Activated CD4-positive, alpha-beta T cell treated with anti-CD3 and anti-CD28 coated beads for 36 hours (primary cell): ENCODE results near the gene SMOC2. TPM values are rescaled to one million over a fixed set of nuclear protein-coding genes. Genes with fewer than 3 reads are reported as not detected.

Experiments used
- ATAC-seq: fragments of 200-7000 bp; cut with Tn5 transposase; one replicate; pipeline ENCODE4 v1.10.0; 2021; ENCODE audit warnings: mild to moderate bottlenecking, moderate library complexity
- CTCF ChIA-PET: fragments of 350-600 bp; sonication (Branson Sonifier 250); formaldehyde crosslinking; loops from one replicate; lab custom pipeline; 2021; ENCODE audit warnings: antibody characterized with exemption; lab: Charles Lee
- POLR2A ChIA-PET: fragments of 350-600 bp; sonication (Branson Sonifier 250); formaldehyde crosslinking; loops from one replicate; lab custom pipeline; 2021; ENCODE audit warnings: antibody characterized with exemption, inconsistent platforms; lab: Charles Lee
- DNase-seq: peaks from one replicate; pipeline ENCODE4 v3.0.0-alpha.2; 2020
- H3K27ac Mint-ChIP-seq: one replicate; pipeline ENCODE4 v1.8.0; 2021; ENCODE audit warnings: mixed read lengths
- H3K27me3 Mint-ChIP-seq: one replicate; pipeline ENCODE4 v1.8.0; 2021; ENCODE audit warnings: mixed read lengths
- H3K36me3 Mint-ChIP-seq: one replicate; pipeline ENCODE4 v1.8.0; 2021; ENCODE audit warnings: low read depth, mixed read lengths
- H3K4me1 Mint-ChIP-seq: one replicate; pipeline ENCODE4 v1.8.0; 2021; ENCODE audit warnings: mixed read lengths
- H3K4me3 Mint-ChIP-seq: one replicate; pipeline ENCODE4 v1.8.0; 2021; ENCODE audit warnings: mild to moderate bottlenecking, moderate library complexity, mixed read lengths
- H3K9me3 Mint-ChIP-seq: one replicate; pipeline ENCODE4 v1.8.0; 2021; ENCODE audit warnings: low read depth, mixed read lengths
- intact Hi-C, 2 experiments: fragments of 100-400 bp; cut with DNase I in 1 of 2; cut with micrococcal nuclease in 1 of 2; formaldehyde crosslinking; loops; one replicate each; pipeline versions ENCODE4 v1.14.2 to v1.15.1; 2022 to 2024; cut with DNase I, micrococcal nuclease
- total RNA-seq, 2 experiments: library from RNA; stranded (reverse); gene quantifications; one replicate each; pipeline ENCODE4 v1.2.3, GENCODE V29; 2021

Gene SMOC2
- total RNA-seq, 2 experiments from 2014 or later = not detected

GRCh38 chr6:168647271-168647670, 206.3 kb downstream of the SMOC2 start:
- H3K36me3 Mint-ChIP-seq = no peaks in the 10 kb centered on the region
- POLR2A ChIA-PET = no interaction called here
- intact Hi-C loops = no loop called here
- no peak overlapping the region for H3K4me3 Mint-ChIP-seq
- ATAC-seq (no peak), DNase-seq (no peak)
- H3K27me3 Mint-ChIP-seq = peaks cover 5% of the 10 kb centered on the region
- H3K4me1 Mint-ChIP-seq = no peaks in the 10 kb centered on the region
- H3K9me3 Mint-ChIP-seq = no peaks in the 10 kb centered on the region
- CTCF ChIA-PET = no interaction called here
- no peak overlapping the region for H3K27ac Mint-ChIP-seq

- Mint-ChIP-seq H3K36me3 (no peaks in the 10 kb centered on the region), H3K9me3 (no peaks in the 10 kb centered on the region), H3K4me1 (no peaks in the 10 kb centered on the region), H3K4me3 (no peak overlapping the region), H3K27ac (no peak overlapping the region), H3K27me3 (peaks cover 5% of the 10 kb centered on the region)
- intact Hi-C loops = no loop called here
- ATAC-seq (no peak), DNase-seq (no peak)
- ChIA-PET CTCF (no interaction called here), POLR2A (no interaction called here)
These were observed 207.5 kb downstream of the SMOC2 start for GRCh38 chr6:168648240-168649125.

- no peaks in the 10 kb centered on the region for H3K4me1 Mint-ChIP-seq
- no peaks in the 10 kb centered on the region for H3K9me3 Mint-ChIP-seq
- no peak overlapping the region for H3K4me3 Mint-ChIP-seq
- ATAC-seq (no peak), DNase-seq (no peak)
- H3K27me3 Mint-ChIP-seq = peaks cover 5% of the 10 kb centered on the region
- H3K36me3 Mint-ChIP-seq = no peaks in the 10 kb centered on the region
- intact Hi-C loops = no loop called here
- POLR2A ChIA-PET = no interaction called here
- CTCF ChIA-PET = no interaction called here
- H3K27ac Mint-ChIP-seq = no peak overlapping the region
These were observed 208.2 kb downstream of the SMOC2 start for GRCh38 chr6:168649209-168649608.

GRCh38 chr6:168650671-168651111, 209.7 kb downstream of the SMOC2 start:
- CTCF ChIA-PET = no interaction called here
- ATAC-seq = no peak
- no peaks in the 10 kb centered on the region for H3K4me1 Mint-ChIP-seq
- intact Hi-C loops = no loop called here
- no peak overlapping the region for H3K4me3 Mint-ChIP-seq
- POLR2A ChIA-PET = no interaction called here
- peaks cover 4% of the 10 kb centered on the region for H3K27me3 Mint-ChIP-seq
- DNase-seq = no peak
- no peaks in the 10 kb centered on the region for H3K9me3 Mint-ChIP-seq
- H3K36me3 Mint-ChIP-seq = no peaks in the 10 kb centered on the region
- H3K27ac Mint-ChIP-seq = no peak overlapping the region

- Mint-ChIP-seq H3K27me3 (peaks cover 2% of the 10 kb centered on the region), H3K4me1 (no peaks in the 10 kb centered on the region), H3K9me3 (peaks cover 4% of the 10 kb centered on the region), H3K36me3 (no peaks in the 10 kb centered on the region), H3K27ac (no peak overlapping the region), H3K4me3 (no peak overlapping the region)
- ChIA-PET CTCF (no interaction called here), POLR2A (no interaction called here)
- ATAC-seq (no peak), DNase-seq (no peak)
- intact Hi-C loops = no loop called here
These were observed 214.6 kb downstream of the SMOC2 start for GRCh38 chr6:168655462-168656152.

GRCh38 chr6:168658059-168658458, 217.1 kb downstream of the SMOC2 start:
- ChIA-PET POLR2A (interaction anchor here (0.7 kb wide), 1 partner anchor 58 kb away, joined by 4 read pairs; no protein-coding TSS in a partner anchor), CTCF (interaction anchor here (0.6 kb wide), 1 partner anchor 55 kb away, joined by 4 read pairs; no protein-coding TSS in a partner anchor)
- Mint-ChIP-seq H3K4me3 (no peak overlapping the region), H3K4me1 (no peaks in the 10 kb centered on the region), H3K27me3 (peaks cover 9% of the 10 kb centered on the region), H3K27ac (no peak overlapping the region), H3K9me3 (peaks cover 4% of the 10 kb centered on the region), H3K36me3 (no peaks in the 10 kb centered on the region)
- DNase-seq (no peak), ATAC-seq (no peak)
- intact Hi-C loops = no loop called here

GRCh38 chr6:168660400-168660945, 219.5 kb downstream of the SMOC2 start:
- no peaks in the 10 kb centered on the region for H3K4me1 Mint-ChIP-seq
- no peaks in the 10 kb centered on the region for H3K36me3 Mint-ChIP-seq
- peaks cover 9% of the 10 kb centered on the region for H3K27me3 Mint-ChIP-seq
- H3K4me3 Mint-ChIP-seq = no peak overlapping the region
- DNase-seq (no peak), ATAC-seq (no peak)
- H3K27ac Mint-ChIP-seq = no peak overlapping the region
- intact Hi-C loops = no loop called here
- H3K9me3 Mint-ChIP-seq = peaks cover 4% of the 10 kb centered on the region
- ChIA-PET CTCF (no interaction called here), POLR2A (no interaction called here)

GRCh38 chr6:168662301-168662936, 221.4 kb downstream of the SMOC2 start:
- CTCF ChIA-PET = no interaction called here
- Mint-ChIP-seq H3K27ac (no peak overlapping the region), H3K27me3 (peaks cover 11% of the 10 kb centered on the region), H3K9me3 (peaks cover 4% of the 10 kb centered on the region), H3K4me3 (no peak overlapping the region), H3K36me3 (no peaks in the 10 kb centered on the region), H3K4me1 (no peaks in the 10 kb centered on the region)
- POLR2A ChIA-PET = no interaction called here
- no peak for DNase-seq
- intact Hi-C loops = no loop called here
- no peak for ATAC-seq

GRCh38 chr6:168663041-168663440, 222.1 kb downstream of the SMOC2 start:
- no peak overlapping the region for H3K4me3 Mint-ChIP-seq
- no peaks in the 10 kb centered on the region for H3K4me1 Mint-ChIP-seq
- no peak for DNase-seq
- no peak overlapping the region for H3K27ac Mint-ChIP-seq
- ChIA-PET CTCF (interaction anchor here (0.6 kb wide), 1 partner anchor 1319 kb away, joined by 3 read pairs; no protein-coding TSS in a partner anchor), POLR2A (interaction anchor here (0.6 kb wide), 1 partner anchor 135 kb away, joined by 3 read pairs; no protein-coding TSS in a partner anchor)
- H3K36me3 Mint-ChIP-seq = no peaks in the 10 kb centered on the region
- ATAC-seq = no peak
- peaks cover 11% of the 10 kb centered on the region for H3K27me3 Mint-ChIP-seq
- intact Hi-C loops = no loop called here
- H3K9me3 Mint-ChIP-seq = peaks cover 4% of the 10 kb centered on the region

- peaks cover under 1% of the 10 kb centered on the region for H3K9me3 Mint-ChIP-seq
- POLR2A ChIA-PET = no interaction called here
- DNase-seq (no peak), ATAC-seq (no peak)
- peaks cover 9% of the 10 kb centered on the region for H3K27me3 Mint-ChIP-seq
- no peaks in the 10 kb centered on the region for H3K4me1 Mint-ChIP-seq
- H3K27ac Mint-ChIP-seq = no peak overlapping the region
- CTCF ChIA-PET = no interaction called here
- H3K4me3 Mint-ChIP-seq = no peak overlapping the region
- intact Hi-C loops = no loop called here
- no peaks in the 10 kb centered on the region for H3K36me3 Mint-ChIP-seq
These were observed 224.0 kb downstream of the SMOC2 start for GRCh38 chr6:168664956-168665355.

- Mint-ChIP-seq H3K4me3 (no peak overlapping the region), H3K36me3 (no peaks in the 10 kb centered on the region), H3K9me3 (no peaks in the 10 kb centered on the region), H3K27ac (no peak overlapping the region), H3K4me1 (no peaks in the 10 kb centered on the region), H3K27me3 (peaks cover 9% of the 10 kb centered on the region)
- ChIA-PET POLR2A (no interaction called here), CTCF (no interaction called here)
- no peak for DNase-seq
- intact Hi-C loops = no loop called here
- ATAC-seq = no peak
These were observed 225.2 kb downstream of the SMOC2 start for GRCh38 chr6:168666170-168666569.
